AG10803 (cell line): Measurements from ENCODE around the gene CDKAL1.

ENCODE experiments used
- DNase-seq: peaks from one replicate; pipeline ENCODE4 v3.0.0; 2010; ENCODE audit warnings: low read depth
- H3K4me3 ChIP-seq: 2 replicates; pipeline ENCODE4 v1.5.1; 2011; ENCODE audit warnings: mild to moderate bottlenecking, low read length, control low read depth
- TF ChIP-seq, protein P1 (sequence below): conservative IDR thresholded peaks from 2 replicates; pipeline ENCODE4 v1.5.1; 2011; ENCODE audit warnings: mild to moderate bottlenecking, low read length, control low read depth, inconsistent platforms

Gene CDKAL1

DNA sequence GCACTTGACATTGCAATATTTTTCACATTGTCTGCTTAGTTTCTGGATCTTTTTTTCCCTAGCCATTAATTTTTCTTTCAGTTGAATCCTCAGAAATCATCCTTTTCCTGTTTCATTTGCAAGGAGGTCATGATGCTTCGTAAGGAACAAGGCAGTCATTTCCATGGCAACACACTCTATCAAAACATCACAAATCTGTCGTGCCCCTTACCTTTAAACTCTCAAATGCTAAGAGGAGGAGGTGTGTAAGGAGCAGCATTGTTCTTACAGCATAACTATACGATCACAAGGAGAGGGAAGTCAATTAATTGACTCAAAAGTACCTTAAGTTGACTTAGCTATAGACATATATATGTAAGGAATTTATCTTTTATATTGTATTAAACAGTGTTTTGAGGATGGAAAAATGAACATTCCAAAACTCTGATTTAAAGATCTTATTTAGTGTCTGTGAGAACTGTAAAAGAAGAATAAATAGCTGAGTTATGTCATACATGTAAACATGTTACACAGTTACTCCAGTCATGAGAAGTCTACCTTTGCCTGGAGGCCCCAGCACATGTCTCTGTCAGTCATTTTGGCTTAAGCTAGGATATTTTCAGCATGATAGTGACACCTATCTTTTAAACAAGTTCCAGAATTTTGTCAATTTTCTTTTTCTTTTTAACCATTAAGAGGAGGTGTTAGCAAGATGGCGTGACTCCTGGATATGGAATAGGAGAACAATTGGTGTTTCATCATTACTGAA, 41.6 kb downstream of the CDKAL1 start:
- no peak overlapping the region for H3K4me3 ChIP-seq
- no peak for DNase-seq
- TF ChIP-seq, protein P1, sequence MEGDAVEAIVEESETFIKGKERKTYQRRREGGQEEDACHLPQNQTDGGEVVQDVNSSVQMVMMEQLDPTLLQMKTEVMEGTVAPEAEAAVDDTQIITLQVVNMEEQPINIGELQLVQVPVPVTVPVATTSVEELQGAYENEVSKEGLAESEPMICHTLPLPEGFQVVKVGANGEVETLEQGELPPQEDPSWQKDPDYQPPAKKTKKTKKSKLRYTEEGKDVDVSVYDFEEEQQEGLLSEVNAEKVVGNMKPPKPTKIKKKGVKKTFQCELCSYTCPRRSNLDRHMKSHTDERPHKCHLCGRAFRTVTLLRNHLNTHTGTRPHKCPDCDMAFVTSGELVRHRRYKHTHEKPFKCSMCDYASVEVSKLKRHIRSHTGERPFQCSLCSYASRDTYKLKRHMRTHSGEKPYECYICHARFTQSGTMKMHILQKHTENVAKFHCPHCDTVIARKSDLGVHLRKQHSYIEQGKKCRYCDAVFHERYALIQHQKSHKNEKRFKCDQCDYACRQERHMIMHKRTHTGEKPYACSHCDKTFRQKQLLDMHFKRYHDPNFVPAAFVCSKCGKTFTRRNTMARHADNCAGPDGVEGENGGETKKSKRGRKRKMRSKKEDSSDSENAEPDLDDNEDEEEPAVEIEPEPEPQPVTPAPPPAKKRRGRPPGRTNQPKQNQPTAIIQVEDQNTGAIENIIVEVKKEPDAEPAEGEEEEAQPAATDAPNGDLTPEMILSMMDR = no peak

GRCh38 chr6:20577173-20577688, 43.0 kb downstream of the CDKAL1 start:
- TF ChIP-seq, protein P1 = no peak
- H3K4me3 ChIP-seq = no peak overlapping the region
- DNase-seq = no peak

GRCh38 chr6:20581070-20581469, 46.8 kb downstream of the CDKAL1 start:
- TF ChIP-seq, protein P1 = no peak
- DNase-seq = no peak
- no peak overlapping the region for H3K4me3 ChIP-seq

DNA sequence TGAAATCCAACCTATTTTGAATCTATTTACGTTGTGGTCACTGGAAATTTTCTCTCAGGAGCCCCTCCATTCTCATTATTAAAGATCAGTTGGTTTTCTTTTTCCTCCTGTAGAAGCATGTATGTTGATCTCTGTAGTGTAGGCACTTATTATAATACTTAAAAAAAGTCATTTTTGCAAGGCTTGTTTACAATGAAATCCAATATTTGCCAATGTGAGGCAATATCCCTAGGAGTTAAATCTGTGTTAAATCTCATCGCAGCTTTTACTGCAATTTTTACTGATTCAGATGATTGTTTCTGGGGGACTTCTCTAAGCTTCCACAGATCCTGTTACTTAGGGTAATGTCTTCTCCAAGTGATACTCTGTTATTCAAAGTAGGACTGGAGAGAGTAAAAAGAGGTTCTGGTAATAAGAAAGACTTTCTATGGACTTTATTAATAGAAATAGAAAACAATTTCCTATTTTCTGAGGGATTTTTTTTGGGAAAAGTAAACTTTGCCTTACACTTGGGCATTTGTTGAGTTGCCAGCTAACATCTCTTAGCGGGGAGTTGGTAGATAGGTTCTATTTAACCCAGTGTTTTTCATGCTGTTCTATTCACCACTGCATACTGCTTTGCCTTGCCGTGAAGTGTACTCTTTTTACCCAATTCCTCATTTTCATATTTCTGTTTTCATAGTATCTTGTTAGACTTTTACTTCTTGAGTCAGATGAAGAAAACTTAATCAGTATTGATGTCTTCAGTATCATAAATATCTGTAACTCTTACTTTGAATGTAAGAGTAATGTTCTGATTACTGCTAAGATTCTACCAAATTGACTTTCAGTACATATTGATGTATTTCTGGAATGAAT, 48.6 kb downstream of the CDKAL1 start:
- TF ChIP-seq, protein P1 = no peak
- DNase-seq = no peak
- no peak overlapping the region for H3K4me3 ChIP-seq

- no peak for DNase-seq
- TF ChIP-seq, protein P1 = no peak
- no peak overlapping the region for H3K4me3 ChIP-seq
Observed at GRCh38 chr6:20583444-20583800, 49.2 kb downstream of the CDKAL1 start.

DNA sequence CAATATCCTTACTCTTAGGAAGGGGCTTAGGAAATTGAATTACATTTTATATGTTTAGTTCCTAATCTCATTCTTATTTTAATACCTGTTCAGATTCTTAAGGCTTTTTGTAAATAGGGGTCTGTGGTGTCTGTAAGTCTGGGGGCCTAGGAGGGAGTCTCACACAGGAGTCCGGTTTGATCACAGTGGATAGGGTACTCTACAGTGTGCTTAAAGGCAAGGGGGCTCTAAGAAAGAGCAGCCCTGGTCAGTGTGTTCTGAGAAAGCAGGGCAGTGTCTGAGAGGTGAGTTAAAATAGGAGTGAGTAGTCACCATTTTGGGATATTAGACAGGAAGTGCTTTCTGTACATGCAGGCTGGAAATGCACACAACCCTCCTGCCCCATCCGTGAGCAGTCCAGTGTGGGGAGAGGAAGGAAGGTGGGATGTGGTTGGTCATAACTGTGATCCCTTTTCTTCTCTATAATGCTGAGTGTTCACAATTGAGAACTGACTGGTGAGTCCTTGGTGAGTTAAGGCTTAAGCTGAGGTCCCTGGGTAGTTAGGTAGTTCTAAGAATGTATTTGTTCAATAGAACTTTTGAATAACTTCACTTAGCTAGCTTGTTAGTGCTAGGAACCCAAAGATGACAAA, 50.0 kb downstream of the CDKAL1 start:
- TF ChIP-seq, protein P1 = no peak
- DNase-seq = no peak
- H3K4me3 ChIP-seq = no peak overlapping the region
